Lower leg skin (tissue), 3 donors: ENCODE results near the gene ZNF219.

ENCODE experiments used
- POLR2A ChIP-seq, 2 donors: fragments of 450-650 bp; IDR thresholded peaks; one replicate each; pipeline ENCODE4 v1.6.1; 2016 to 2017; ENCODE audit warnings: antibody characterized with exemption in 2 of 2, mild to moderate bottlenecking in 1 of 2, moderate library complexity in 1 of 2
- TF ChIP-seq, protein P1 (sequence below), 3 donors: fragments of 450-650 bp; IDR thresholded peaks; one replicate each; pipeline ENCODE4 v1.5.1; 2016; ENCODE audit warnings: antibody characterized with exemption in 3 of 3, mild to moderate bottlenecking in 3 of 3, moderate library complexity in 2 of 3

DNA sequence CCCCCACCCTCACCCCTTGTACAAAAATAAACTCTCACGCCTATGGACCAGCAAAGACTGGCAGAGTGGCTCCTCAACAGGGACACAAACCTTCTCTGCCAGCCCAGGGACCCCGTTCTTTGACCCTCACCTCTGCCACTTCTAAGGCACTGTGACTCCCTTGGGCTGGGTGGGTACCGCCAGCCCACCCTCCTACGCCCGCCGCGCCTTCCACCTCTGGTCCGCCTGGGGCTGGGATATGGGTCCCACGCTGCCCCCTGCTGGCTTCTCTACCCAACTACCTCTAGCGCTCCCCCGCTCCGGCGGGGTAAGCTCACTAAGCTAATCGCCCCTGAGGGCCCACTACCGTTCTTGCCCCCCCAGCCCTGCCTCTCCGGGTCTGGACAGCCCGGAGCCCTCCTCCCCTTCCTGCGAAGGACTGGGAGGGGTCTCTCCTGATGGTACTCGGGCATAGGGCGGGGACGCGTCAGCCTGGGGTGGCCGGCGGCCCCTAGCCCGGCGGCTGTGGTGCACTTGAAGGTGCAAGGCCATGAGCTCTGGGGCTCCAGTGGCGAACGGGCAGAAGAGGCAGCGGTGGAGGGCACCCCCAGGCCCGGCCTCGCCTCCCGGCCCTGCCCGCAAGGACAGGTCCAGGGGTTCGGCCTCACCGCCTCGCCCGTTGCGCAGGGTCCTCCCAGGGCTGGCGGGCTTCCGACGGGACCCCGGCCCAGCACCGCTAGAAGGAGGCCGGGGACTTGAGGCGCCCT, 8.1 kb downstream of the ZNF219 start:
- no peak for TF ChIP-seq POLR2A (IDR thresholded peaks at IDR 0.05)
- TF ChIP-seq, protein P1, sequence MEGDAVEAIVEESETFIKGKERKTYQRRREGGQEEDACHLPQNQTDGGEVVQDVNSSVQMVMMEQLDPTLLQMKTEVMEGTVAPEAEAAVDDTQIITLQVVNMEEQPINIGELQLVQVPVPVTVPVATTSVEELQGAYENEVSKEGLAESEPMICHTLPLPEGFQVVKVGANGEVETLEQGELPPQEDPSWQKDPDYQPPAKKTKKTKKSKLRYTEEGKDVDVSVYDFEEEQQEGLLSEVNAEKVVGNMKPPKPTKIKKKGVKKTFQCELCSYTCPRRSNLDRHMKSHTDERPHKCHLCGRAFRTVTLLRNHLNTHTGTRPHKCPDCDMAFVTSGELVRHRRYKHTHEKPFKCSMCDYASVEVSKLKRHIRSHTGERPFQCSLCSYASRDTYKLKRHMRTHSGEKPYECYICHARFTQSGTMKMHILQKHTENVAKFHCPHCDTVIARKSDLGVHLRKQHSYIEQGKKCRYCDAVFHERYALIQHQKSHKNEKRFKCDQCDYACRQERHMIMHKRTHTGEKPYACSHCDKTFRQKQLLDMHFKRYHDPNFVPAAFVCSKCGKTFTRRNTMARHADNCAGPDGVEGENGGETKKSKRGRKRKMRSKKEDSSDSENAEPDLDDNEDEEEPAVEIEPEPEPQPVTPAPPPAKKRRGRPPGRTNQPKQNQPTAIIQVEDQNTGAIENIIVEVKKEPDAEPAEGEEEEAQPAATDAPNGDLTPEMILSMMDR (IDR thresholded peaks at IDR 0.05): no peak
